GM13976 (cell line): ENCODE measurements around the gene CACNA1E.
"Not testable (repeated sequence)": the region's sequence is repeated elsewhere in the genome, so short reads cannot be mapped to it uniquely, and the experiment has no call there.

Experiments
- DNase-seq: peaks from one replicate; pipeline ENCODE4 v3.0.0; 2012; ENCODE audit warnings: low spot score
- CTCF ChIP-seq: IDR thresholded peaks from 2 replicates; pipeline ENCODE4 v1.5.1; 2012; ENCODE audit warnings: borderline replicate concordance, mild to moderate bottlenecking; ENCODE audit not compliant: insufficient read depth; ENCODE audit errors: extremely low read depth, missing control alignments, control extremely low read depth
- in situ Hi-C: fragments of 300-500 bp; cut with MboI; formaldehyde crosslinking; loops from one replicate; pipeline ENCODE4 v1.12.0; 2022; ENCODE audit warnings: low sequenced_read_pairs, mixed read lengths, inconsistent platforms; ENCODE audit not compliant: unreplicated experiment

The CACNA1E gene

DNA sequence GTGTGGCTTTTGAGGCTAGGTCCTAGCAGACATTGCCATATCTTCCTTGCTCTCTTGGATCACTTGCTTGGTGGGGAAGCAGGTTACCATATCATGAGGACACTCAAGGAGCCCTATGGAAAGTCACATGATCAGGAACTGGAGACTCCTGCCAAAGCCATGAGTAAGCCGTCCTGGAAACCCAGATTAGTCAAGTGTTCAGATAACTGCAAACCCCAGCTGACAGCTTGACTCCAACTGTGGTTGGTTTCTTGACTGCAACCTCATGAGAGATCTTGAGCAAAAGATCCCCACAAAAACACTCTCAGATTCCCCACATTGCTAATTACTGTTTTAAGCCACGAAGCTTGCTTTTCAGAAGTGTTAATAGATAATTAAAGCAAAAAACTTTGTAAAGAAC lies 58.6 kb downstream of the CACNA1E start:
- no peak for DNase-seq
- no peak for TF ChIP-seq CTCF
- in situ Hi-C loops: no loop called here

- in situ Hi-C loops, DNase-seq: not testable (repeated sequence)
Measured at GRCh38 chr1:181542406-181542805, 59.1 kb downstream of the CACNA1E start.

DNA sequence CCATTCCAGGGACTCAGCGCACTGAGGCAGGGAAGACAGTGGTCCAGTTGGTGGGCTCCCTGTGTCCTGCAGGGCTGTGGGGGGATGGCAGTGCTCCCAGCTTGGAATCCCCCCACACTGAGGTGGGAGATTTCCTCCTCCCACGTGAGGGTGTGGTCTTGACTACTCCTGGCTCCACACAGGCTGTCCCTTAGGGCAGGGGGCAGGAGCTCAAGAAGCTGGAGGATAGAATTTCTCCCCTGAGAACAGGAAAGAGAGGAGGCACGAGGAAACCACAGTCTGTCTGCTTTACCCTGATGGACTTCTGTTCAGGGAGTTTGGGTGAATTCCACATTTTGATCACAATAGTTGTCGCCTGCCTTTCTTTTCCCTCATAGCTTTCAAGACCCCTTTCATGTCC lies 62.1 kb downstream of the CACNA1E start:
- no peak for TF ChIP-seq CTCF
- in situ Hi-C loops: no loop called here
- no peak for DNase-seq

- no peak for DNase-seq
- TF ChIP-seq CTCF: no peak
- in situ Hi-C loops: no loop called here
Measured at GRCh38 chr1:181548497-181548896, 65.2 kb downstream of the CACNA1E start.

DNA sequence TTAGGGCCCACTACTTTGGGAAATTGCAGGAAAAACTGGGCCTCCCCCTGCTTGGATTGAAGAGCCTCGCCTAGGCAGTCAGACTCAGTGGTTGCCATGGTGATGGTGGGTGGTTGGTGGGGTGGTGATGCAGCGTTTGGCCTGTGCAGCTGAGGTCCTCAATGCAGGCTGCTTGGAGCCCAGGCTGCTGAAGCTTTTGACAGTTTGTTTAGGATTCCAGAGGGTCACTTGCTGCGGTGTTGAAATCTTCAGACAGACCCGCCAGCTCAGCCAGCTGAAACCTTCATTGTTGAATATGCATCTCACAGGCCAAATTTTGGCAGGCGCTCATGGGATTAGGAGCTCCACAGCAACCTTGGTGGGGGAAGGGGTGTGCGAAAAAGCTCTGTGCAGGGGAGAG lies 67.9 kb downstream of the CACNA1E start:
- in situ Hi-C loops: no loop called here
- DNase-seq: no peak
- TF ChIP-seq CTCF: no peak

DNA sequence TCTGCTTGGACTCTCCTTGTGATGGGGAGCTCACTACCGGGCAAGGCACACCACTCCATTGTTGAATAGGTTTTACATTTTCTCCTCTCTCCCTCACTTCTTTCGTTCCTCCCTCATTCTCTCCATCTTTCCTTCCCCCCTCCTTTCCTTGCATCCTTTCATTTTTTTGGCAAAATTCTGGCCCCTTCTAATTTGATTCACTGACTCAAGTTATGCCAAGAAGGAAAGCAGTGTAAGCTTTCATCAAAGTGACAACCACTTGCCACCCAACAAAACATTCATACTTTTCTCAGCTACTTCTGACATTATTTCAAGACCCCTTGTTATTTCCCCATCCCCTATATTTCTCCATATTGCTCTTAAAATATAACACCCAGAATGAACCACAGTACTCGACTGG lies 68.4 kb downstream of the CACNA1E start:
- in situ Hi-C loops: no loop called here
- no peak for TF ChIP-seq CTCF
- DNase-seq: no peak

DNA sequence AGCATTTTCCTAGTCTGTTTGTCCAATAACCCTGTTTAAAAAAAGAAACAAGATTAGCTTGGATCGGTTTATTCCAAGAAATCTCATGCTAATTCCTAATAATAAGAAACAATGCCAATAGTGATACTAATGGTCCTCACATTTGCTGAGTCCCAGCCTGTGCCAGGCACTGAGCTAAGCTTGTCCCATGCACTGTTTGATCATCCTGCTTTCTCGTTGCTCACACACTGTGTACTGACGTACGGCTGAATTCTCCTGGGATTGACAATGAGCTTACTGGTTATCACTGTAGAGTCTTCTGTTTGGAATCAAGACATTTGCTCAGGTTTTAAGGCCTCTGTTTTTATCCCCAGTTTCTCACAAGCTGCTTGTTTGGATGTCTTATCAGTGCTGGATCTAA lies 71.1 kb downstream of the CACNA1E start:
- TF ChIP-seq CTCF: no peak
- in situ Hi-C loops: no loop called here

More for the DNA sequence above, 71.1 kb downstream of the CACNA1E start:
- DNase-seq: no peak
